Cardiac fibroblast (primary cell): ENCODE data around the gene CAMK2D.

Experiments
- DNase-seq, 2 donors: peaks; one replicate each; pipeline versions ENCODE4 v3.0.0 to v3.0.0-alpha.2; 2010; ENCODE audit warnings: low read depth in 2 of 2
- H3K4me3 ChIP-seq, 2 donors: replicated peaks in 1 of 2; 1 replicate in 1 of 2; 2 replicates in 1 of 2; pipeline ENCODE4 v1.5.1; 2011; ENCODE audit warnings: low read depth in 2 of 2, low read length in 2 of 2, mild to moderate bottlenecking in 2 of 2, moderate library complexity in 1 of 2
- CTCF ChIP-seq: IDR thresholded peaks from one replicate; pipeline ENCODE4 v1.5.1; 2011; ENCODE audit warnings: low read depth, mild to moderate bottlenecking, low read length, inconsistent platforms

Gene CAMK2D

DNA sequence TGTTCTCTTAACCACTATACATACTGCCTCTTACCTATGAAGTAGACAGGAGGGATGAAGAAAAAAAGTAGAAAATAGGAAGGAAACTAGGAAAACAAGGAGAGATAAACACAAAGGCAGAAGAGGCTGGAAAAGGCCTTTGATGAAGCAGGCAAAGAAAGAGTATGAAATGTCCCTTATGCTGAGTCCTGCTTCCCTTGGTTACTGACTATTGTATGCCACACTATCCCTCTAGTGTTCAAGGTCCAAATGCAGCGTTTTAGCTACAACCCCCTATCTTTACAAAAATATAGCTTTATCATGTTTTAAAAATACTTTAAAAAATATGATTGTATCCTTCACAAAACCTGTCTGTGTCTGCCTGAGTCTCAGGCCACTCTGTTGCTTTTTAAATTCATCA, 233.1 kb downstream of the CAMK2D start:
- DNase-seq, result no peak
- H3K4me3 ChIP-seq, result no peak overlapping the region
- TF ChIP-seq CTCF, result no peak

GRCh38 chr4:113525521-113525920, 236.0 kb downstream of the CAMK2D start:
- no peak for DNase-seq

GRCh38 chr4:113524505-113525186, 236.9 kb downstream of the CAMK2D start:
- DNase-seq, result no peak
- TF ChIP-seq CTCF, result no peak
- no peak overlapping the region for H3K4me3 ChIP-seq

More at GRCh38 chr4:113525521-113525920, 236.0 kb downstream of the CAMK2D start:
- no peak for TF ChIP-seq CTCF
- H3K4me3 ChIP-seq, result no peak overlapping the region

- TF ChIP-seq CTCF, result no peak
- H3K4me3 ChIP-seq, result no peak overlapping the region
- no peak for DNase-seq
Measured at GRCh38 chr4:113524096-113524495, 237.4 kb downstream of the CAMK2D start.

- no peak for DNase-seq
- no peak for TF ChIP-seq CTCF
- no peak overlapping the region for H3K4me3 ChIP-seq
Measured at GRCh38 chr4:113522433-113522832, 239.1 kb downstream of the CAMK2D start.

DNA sequence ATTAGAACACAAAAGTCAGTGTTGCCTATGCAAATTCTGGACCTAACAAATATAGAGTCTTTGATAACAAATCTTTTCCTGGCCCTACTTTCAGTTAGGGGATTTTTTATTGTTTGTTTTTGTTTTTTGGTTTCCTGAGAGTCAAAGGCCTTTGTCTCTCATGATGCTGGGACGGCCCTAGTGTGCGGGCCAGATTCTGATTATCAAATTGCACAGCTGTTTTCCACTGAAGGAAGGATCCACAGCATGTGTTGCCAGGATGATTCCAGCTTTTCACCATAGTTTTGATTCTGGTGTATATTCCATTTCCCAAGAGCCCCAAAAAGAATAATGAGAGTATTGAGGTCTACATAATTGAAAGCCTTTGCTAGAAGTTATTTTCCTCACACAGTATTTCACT, 248.2 kb downstream of the CAMK2D start:
- no peak for TF ChIP-seq CTCF
- H3K4me3 ChIP-seq, result no peak overlapping the region
- DNase-seq, result no peak

GRCh38 chr4:113512880-113513279, 248.7 kb downstream of the CAMK2D start:
- DNase-seq, result no peak
- no peak for TF ChIP-seq CTCF
- no peak overlapping the region for H3K4me3 ChIP-seq
